Measurements from ENCODE around the gene CIAO2B.

GRCh38 chr16:66904428-66904845 lies 29.8 kb downstream of the CIAO2B start:
- TF ChIP-seq POLR2A (IDR thresholded peaks at IDR 0.05) = no peak
- no peak for TF ChIP-seq CTCF (IDR thresholded peaks at IDR 0.05)
